Activated naive CD4-positive, alpha-beta T cell treated with anti-CD3 and anti-CD28 coated beads, Interleukin-2, amount 10 ng/mL, durations not matched to agents 7 days and 5 days (primary cell): Measurements from ENCODE around the gene CDK5RAP2.

ENCODE experiments used
- CTCF ChIA-PET: fragments of 350-600 bp; sonication (Branson Sonifier 250); formaldehyde crosslinking; loops from one replicate; lab custom pipeline; 2021; ENCODE audit warnings: antibody characterized with exemption; lab: Charles Lee
- DNase-seq: peaks from one replicate; pipeline ENCODE4 v3.0.0-alpha.2; 2020
- H3K27ac Mint-ChIP-seq: one replicate; pipeline ENCODE4 v1.8.0; 2021; ENCODE audit warnings: mild to moderate bottlenecking, moderate library complexity, mixed read lengths
- H3K27me3 Mint-ChIP-seq: one replicate; pipeline ENCODE4 v1.8.0; 2021; ENCODE audit warnings: mild to moderate bottlenecking, mixed read lengths
- H3K36me3 Mint-ChIP-seq: one replicate; pipeline ENCODE4 v1.8.0; 2021; ENCODE audit warnings: mixed read lengths
- H3K4me1 Mint-ChIP-seq: one replicate; pipeline ENCODE4 v1.8.0; 2021; ENCODE audit warnings: mixed read lengths
- H3K4me3 Mint-ChIP-seq: one replicate; pipeline ENCODE4 v1.8.0; 2021; ENCODE audit warnings: mild to moderate bottlenecking, moderate library complexity, mixed read lengths
- H3K9me3 Mint-ChIP-seq: one replicate; pipeline ENCODE4 v1.8.0; 2021; ENCODE audit warnings: mixed read lengths

The CDK5RAP2 gene

DNA sequence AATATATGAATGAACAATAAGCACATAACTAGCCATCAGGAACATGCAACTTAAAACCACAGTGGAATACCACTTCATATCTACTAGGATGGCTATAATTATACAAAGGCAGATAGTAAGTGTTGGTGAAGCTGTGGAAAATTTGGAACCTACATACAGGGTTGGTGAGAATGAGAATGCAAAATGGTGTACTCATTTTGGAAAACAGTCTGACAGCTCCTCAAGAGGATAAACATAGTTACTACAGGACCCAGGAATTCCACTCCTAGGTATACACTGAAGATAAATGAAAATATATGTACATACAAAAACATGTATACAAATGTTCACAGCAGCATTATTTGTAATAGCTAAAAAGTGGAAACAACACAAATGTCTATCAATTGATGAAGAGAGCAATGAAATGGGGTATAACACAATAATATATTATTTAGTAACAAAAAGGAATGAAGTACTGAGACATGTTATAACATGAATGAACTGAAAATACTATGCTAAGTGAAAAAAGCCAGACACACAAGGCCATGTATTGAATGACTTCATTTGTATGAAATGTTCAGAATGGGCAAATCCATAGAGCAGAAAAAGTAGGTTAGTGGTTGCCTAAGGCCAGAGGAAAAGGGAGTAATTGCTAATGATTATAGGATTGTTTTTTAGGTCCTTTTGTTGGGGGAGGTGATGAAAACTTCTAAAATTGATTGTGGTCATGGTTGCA is 31.2 kb upstream of the CDK5RAP2 start:
- DNase-seq: no peak
- Mint-ChIP-seq H3K4me3 (no peak overlapping the region), H3K27ac (no peak overlapping the region), H3K36me3 (peaks cover 4% of the 10 kb centered on the region), H3K9me3 (no peaks in the 10 kb centered on the region), H3K4me1 (no peaks in the 10 kb centered on the region), H3K27me3 (no peaks in the 10 kb centered on the region)
- CTCF ChIA-PET: interaction anchor here (0.6 to 1.8 kb wide), 4 partner anchors 9 to 236 kb away, joined by 3 to 6 read pairs (median 4); no protein-coding TSS in a partner anchor

DNA sequence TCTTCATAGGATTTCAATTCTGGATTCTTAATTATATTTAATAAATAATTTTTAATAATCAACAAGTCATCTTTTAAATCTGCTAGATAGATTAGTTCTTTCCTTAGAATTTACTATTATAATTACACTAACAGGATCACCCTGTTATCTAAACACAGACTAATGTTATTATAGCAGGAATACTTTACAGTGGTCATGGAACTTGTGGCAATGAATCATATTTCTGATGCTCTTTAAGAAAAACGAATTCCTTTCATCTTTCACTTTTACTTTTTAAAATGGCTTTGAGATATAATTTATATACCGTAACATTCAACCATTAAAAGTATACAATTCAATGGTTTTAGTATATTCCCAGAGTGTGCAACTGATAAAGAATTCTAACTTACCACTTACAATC is 29.7 kb upstream of the CDK5RAP2 start:
- H3K4me1 Mint-ChIP-seq: no peaks in the 10 kb centered on the region
- no peak overlapping the region for H3K4me3 Mint-ChIP-seq
- CTCF ChIA-PET: interaction anchor here (0.8 to 1.8 kb wide), 3 partner anchors 10 to 93 kb away, joined by 3 to 6 read pairs (median 3); no protein-coding TSS in a partner anchor
- no peaks in the 10 kb centered on the region for H3K9me3 Mint-ChIP-seq
- H3K27ac Mint-ChIP-seq: no peak overlapping the region
- no peak for DNase-seq
- H3K27me3 Mint-ChIP-seq: no peaks in the 10 kb centered on the region
- peaks cover 12% of the 10 kb centered on the region for H3K36me3 Mint-ChIP-seq

- no peak overlapping the region for H3K4me3 Mint-ChIP-seq
- DNase-seq: no peak
- H3K4me1 Mint-ChIP-seq: no peaks in the 10 kb centered on the region
- H3K27ac Mint-ChIP-seq: no peak overlapping the region
- H3K9me3 Mint-ChIP-seq: no peaks in the 10 kb centered on the region
- peaks cover 12% of the 10 kb centered on the region for H3K36me3 Mint-ChIP-seq
- H3K27me3 Mint-ChIP-seq: no peaks in the 10 kb centered on the region
- CTCF ChIA-PET: no interaction called here
These were observed 28.5 kb upstream of the CDK5RAP2 start for GRCh38 chr9:120608421-120608820.

GRCh38 chr9:120603591-120603990 is 23.6 kb upstream of the CDK5RAP2 start:
- Mint-ChIP-seq H3K4me3 (no peak overlapping the region), H3K27me3 (no peaks in the 10 kb centered on the region), H3K9me3 (no peaks in the 10 kb centered on the region), H3K4me1 (peaks cover 3% of the 10 kb centered on the region), H3K27ac (no peak overlapping the region), H3K36me3 (peaks cover 8% of the 10 kb centered on the region)
- CTCF ChIA-PET: no interaction called here
- no peak for DNase-seq

GRCh38 chr9:120603010-120603409 is 23.0 kb upstream of the CDK5RAP2 start:
- CTCF ChIA-PET: no interaction called here
- no peak for DNase-seq
- Mint-ChIP-seq H3K27ac (no peak overlapping the region), H3K4me3 (no peak overlapping the region), H3K4me1 (peaks cover 3% of the 10 kb centered on the region), H3K27me3 (no peaks in the 10 kb centered on the region), H3K9me3 (no peaks in the 10 kb centered on the region), H3K36me3 (peaks cover 8% of the 10 kb centered on the region)

DNA sequence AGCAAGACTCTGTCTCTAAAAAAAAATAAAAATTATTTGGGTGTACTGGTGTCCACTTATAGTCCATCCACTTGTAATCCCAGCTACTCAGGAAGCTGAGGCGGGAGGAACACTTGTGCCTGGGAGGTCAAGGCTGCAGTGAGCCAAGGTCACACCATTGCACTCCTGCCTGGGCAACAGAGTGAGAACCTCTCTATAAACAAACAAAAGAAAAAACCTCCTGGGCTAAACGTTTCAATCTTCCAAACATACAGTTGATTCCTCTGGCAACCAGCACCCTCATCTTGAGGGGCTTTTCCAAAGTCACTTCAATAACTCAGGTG is 13.9 kb upstream of the CDK5RAP2 start:
- Mint-ChIP-seq H3K9me3 (no peaks in the 10 kb centered on the region), H3K36me3 (no peaks in the 10 kb centered on the region), H3K27me3 (peaks cover 7% of the 10 kb centered on the region), H3K4me1 (peaks cover under 1% of the 10 kb centered on the region), H3K27ac (no peak overlapping the region), H3K4me3 (no peak overlapping the region)
- no peak for DNase-seq
- CTCF ChIA-PET: no interaction called here

- Mint-ChIP-seq H3K36me3 (no peaks in the 10 kb centered on the region), H3K27me3 (peaks cover 10% of the 10 kb centered on the region), H3K27ac (no peak overlapping the region), H3K4me1 (no peaks in the 10 kb centered on the region), H3K4me3 (no peak overlapping the region), H3K9me3 (no peaks in the 10 kb centered on the region)
- no peak for DNase-seq
- CTCF ChIA-PET: no interaction called here
These were observed 13.4 kb upstream of the CDK5RAP2 start for GRCh38 chr9:120593250-120593954.

- Mint-ChIP-seq H3K36me3 (no peaks in the 10 kb centered on the region), H3K4me1 (no peaks in the 10 kb centered on the region), H3K9me3 (no peaks in the 10 kb centered on the region), H3K4me3 (no peak overlapping the region), H3K27ac (no peak overlapping the region), H3K27me3 (peaks cover 16% of the 10 kb centered on the region)
- CTCF ChIA-PET: no interaction called here
- DNase-seq: no peak
These were observed 12.2 kb upstream of the CDK5RAP2 start for GRCh38 chr9:120592210-120592609.

- peaks cover 18% of the 10 kb centered on the region for H3K4me1 Mint-ChIP-seq
- no peaks in the 10 kb centered on the region for H3K36me3 Mint-ChIP-seq
- no peak for DNase-seq
- CTCF ChIA-PET: interaction anchor here (1.0 kb wide), 1 partner anchor 22 kb away, joined by 3 read pairs; no protein-coding TSS in a partner anchor
- no peaks in the 10 kb centered on the region for H3K9me3 Mint-ChIP-seq
- H3K27me3 Mint-ChIP-seq: peaks cover 23% of the 10 kb centered on the region
- H3K27ac Mint-ChIP-seq: no peak overlapping the region
- H3K4me3 Mint-ChIP-seq: no peak overlapping the region
These were observed 7.4 kb upstream of the CDK5RAP2 start for GRCh38 chr9:120587328-120587727.

DNA sequence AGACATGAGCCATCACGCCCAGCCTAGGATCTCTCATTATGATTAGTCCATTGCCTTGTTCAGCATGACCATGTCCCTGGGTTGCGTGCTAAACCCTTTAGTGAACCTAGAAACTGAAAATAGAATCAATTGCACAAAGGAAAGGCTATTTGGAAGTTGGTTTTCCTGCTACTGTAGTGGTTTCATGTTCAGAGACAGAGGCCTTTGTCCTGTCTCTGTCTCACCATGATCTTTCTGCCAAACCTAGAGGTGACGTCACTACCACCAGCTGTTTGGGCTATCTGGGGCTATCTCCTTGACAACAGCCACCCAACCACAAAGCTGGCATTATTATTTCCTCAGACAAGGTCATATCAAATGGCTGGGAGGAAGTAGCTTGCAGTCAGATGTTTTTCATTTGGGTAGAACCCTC is 4.0 kb upstream of the CDK5RAP2 start:
- CTCF ChIA-PET: no interaction called here
- no peak overlapping the region for H3K4me3 Mint-ChIP-seq

DNA sequence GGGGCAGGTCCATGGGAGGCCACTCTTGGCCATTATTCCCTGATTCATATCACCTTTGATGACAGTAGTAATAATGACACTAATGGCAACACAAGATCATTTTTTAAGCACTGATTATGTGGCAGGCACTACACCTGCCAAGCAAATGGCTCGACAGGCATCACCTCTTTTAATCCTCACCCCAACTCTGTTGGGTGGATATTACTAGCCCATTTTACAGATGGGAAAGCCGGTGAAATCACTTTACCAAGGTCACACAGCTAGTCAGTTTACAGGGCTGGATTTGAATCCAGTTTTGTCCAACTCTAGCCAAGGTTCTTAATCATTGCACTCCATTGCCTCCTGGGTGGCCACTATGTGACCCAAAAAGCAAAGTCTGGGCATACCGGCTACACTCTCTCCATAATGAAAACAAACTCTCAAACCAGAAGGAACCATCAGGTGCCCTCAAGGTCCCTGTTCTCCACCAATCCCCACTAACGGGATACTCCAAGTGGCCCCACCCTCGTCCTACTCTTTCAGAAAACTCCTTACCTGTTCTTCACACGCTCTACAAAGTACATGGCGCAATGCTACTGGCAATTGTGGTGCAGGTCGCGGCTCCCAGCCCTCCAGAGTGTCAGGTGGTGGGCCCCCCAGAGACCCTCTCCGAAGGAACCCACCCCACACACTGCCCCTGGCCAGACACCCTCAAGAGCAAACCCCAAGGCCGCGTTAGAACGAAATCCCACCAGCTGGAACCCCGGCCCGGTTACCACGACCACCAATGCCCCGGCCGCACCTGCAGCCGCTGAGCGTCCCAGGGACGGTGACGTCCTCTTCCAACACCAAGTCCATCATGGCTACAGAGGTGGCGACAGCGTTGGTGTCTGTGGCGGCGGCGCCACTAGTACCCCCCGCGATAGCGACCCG is 572 bp downstream of the CDK5RAP2 start:
- peak; percentile 22 for DNase-seq
- peaks cover 38% of the 10 kb centered on the region for H3K36me3 Mint-ChIP-seq
- CTCF ChIA-PET: interaction anchor here (1.0 kb wide), 1 partner anchor 19 kb away, joined by 3 read pairs; no protein-coding TSS in a partner anchor
- peak overlapping the region; percentile 82 for H3K4me3 Mint-ChIP-seq
- H3K27me3 Mint-ChIP-seq: no peaks in the 10 kb centered on the region
- peaks cover 70% of the 10 kb centered on the region for H3K4me1 Mint-ChIP-seq
- H3K9me3 Mint-ChIP-seq: peaks cover 1% of the 10 kb centered on the region
- peak overlapping the region; percentile 91 for H3K27ac Mint-ChIP-seq

More for the DNA sequence above, 4.0 kb upstream of the CDK5RAP2 start:
- peaks cover 1% of the 10 kb centered on the region for H3K9me3 Mint-ChIP-seq
- H3K27me3 Mint-ChIP-seq: peaks cover 17% of the 10 kb centered on the region
- peak; percentile 55 for DNase-seq
- peaks cover 46% of the 10 kb centered on the region for H3K4me1 Mint-ChIP-seq
- H3K36me3 Mint-ChIP-seq: peaks cover 15% of the 10 kb centered on the region
- H3K27ac Mint-ChIP-seq: peak overlapping the region; percentile 4

DNA sequence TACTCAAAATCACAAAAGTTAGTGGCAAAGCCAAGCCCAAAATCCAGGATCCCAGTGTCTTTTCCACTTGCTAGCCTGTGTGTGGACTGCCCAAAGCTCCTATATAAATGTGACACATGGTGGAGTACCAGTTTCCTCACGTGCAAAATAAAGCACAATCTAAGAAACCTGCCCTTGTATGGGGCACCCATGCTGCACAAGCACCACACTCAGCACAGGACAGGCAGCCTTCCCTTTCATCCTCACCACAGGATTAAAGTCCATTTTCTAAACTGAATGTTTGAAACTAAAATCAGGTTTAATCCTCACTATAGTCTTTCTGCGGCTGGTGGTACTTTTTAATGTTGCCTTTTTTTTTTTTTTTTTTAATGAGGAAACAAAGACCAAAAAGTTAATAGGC is 5.5 kb downstream of the CDK5RAP2 start:
- Mint-ChIP-seq H3K4me1 (peaks cover 35% of the 10 kb centered on the region), H3K4me3 (no peak overlapping the region), H3K27me3 (no peaks in the 10 kb centered on the region), H3K36me3 (peaks cover 45% of the 10 kb centered on the region), H3K9me3 (no peaks in the 10 kb centered on the region), H3K27ac (no peak overlapping the region)
- DNase-seq: no peak
- CTCF ChIA-PET: no interaction called here

DNA sequence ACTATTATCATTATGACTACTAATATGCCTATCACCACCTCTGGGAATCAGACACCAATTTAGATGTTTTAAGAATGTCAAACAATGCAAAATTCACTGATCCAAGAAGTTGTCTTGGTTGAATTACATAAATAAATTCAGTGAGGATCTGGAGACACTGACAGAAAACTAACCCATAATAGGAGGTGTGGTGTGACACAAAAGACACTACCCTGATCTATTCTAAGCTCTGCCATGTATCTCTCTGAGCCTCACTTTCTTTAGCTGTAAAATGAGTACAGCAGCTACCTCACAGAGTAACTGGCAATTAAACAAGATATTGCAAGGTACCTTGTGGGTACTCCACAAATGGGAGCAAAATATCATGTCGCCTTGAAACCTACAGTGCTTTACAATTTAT is 7.5 kb downstream of the CDK5RAP2 start:
- H3K27ac Mint-ChIP-seq: no peak overlapping the region
- H3K4me1 Mint-ChIP-seq: peaks cover 17% of the 10 kb centered on the region
- H3K36me3 Mint-ChIP-seq: peaks cover 51% of the 10 kb centered on the region
- no peak for DNase-seq
- H3K4me3 Mint-ChIP-seq: no peak overlapping the region
- H3K27me3 Mint-ChIP-seq: no peaks in the 10 kb centered on the region
- CTCF ChIA-PET: no interaction called here
- no peaks in the 10 kb centered on the region for H3K9me3 Mint-ChIP-seq
